ENCODE results near the gene ZNF366. TPM values are rescaled to one million over a fixed set of nuclear protein-coding genes. Genes with fewer than 3 reads are reported as not detected.

ZNF366 gene
- total RNA-seq, 4 donors from 2014 or later: 1.3 to 14.7 (median 3.0) TPM

DNA sequence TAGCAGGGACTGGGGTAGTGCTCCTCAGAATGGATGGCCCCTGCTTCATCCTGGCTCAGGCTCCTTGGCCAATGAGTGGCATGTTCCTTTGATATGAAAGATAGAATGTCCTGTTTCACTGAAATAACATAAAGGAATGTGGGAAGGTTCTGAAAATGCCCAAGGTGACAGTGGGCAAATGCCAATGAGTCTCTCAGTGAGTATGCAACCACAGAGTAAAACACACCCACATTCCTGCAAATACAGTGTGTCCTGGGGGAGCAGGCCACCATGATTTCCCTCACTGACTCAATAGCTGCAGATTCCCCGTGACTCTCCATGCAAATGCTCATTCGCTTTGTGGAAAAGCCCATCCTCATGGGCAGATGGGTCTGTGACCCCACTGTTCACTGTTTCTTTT, 36.4 kb downstream of the ZNF366 start:
- no peak overlapping the region for H3K4me3 ChIP-seq (replicated peaks in 1 of 3)
- no peaks in the 10 kb centered on the region for H3K9me3 ChIP-seq
- WGBS, 2 donors: 91 to 95% methylated on average over 2 of the region's 2 CpGs
- intact Hi-C loops (cut with DNase I): no loop called here
- H3K27me3 ChIP-seq: no peaks in the 10 kb centered on the region
- no peak overlapping the region for H3K27ac ChIP-seq
- DNase-seq: no peak
- no peak for TF ChIP-seq POLR2A (IDR thresholded peaks at IDR 0.05)
- TF ChIP-seq, protein P1, sequence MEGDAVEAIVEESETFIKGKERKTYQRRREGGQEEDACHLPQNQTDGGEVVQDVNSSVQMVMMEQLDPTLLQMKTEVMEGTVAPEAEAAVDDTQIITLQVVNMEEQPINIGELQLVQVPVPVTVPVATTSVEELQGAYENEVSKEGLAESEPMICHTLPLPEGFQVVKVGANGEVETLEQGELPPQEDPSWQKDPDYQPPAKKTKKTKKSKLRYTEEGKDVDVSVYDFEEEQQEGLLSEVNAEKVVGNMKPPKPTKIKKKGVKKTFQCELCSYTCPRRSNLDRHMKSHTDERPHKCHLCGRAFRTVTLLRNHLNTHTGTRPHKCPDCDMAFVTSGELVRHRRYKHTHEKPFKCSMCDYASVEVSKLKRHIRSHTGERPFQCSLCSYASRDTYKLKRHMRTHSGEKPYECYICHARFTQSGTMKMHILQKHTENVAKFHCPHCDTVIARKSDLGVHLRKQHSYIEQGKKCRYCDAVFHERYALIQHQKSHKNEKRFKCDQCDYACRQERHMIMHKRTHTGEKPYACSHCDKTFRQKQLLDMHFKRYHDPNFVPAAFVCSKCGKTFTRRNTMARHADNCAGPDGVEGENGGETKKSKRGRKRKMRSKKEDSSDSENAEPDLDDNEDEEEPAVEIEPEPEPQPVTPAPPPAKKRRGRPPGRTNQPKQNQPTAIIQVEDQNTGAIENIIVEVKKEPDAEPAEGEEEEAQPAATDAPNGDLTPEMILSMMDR (IDR thresholded peaks at IDR 0.05): no peak
- H3K4me1 ChIP-seq: peaks cover 15% of the 10 kb centered on the region in 2 donors
- no peaks in the 10 kb centered on the region for H3K36me3 ChIP-seq

DNA sequence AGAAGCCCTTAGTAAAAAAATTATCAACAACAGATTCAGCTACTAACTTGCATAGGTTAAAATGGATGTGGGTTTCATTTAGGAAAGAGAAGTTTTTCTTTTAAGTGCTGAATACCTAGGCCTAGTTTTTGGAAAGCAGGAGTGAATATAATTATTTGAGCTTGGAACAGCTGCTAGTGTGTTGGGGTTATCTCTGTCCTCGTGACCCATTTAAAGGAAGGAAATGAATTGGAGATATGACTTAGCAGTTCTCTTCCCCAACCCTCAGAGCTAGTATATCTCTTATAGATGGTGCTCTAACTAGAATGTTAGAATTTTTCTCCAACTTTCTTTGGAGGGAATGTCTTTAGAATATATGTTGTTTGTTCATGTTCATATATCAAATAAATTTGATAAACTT, 38.6 kb downstream of the ZNF366 start:
- Histone ChIP-seq H3K27me3 (no peaks in the 10 kb centered on the region), H3K27ac (no peak overlapping the region), H3K4me3 (replicated peaks in 1 of 3) (no peak overlapping the region), H3K9me3 (no peaks in the 10 kb centered on the region), H3K36me3 (no peaks in the 10 kb centered on the region), H3K4me1 (peaks cover 15% of the 10 kb centered on the region in 2 donors)
- no peak for TF ChIP-seq POLR2A (IDR thresholded peaks at IDR 0.05)
- TF ChIP-seq, protein P1 (IDR thresholded peaks at IDR 0.05): no peak
- DNase-seq: no peak
- WGBS, 2 donors: 54 to 77% methylated on average over 1 of the region's 1 CpG
- intact Hi-C loops (cut with DNase I): no loop called here

DNA sequence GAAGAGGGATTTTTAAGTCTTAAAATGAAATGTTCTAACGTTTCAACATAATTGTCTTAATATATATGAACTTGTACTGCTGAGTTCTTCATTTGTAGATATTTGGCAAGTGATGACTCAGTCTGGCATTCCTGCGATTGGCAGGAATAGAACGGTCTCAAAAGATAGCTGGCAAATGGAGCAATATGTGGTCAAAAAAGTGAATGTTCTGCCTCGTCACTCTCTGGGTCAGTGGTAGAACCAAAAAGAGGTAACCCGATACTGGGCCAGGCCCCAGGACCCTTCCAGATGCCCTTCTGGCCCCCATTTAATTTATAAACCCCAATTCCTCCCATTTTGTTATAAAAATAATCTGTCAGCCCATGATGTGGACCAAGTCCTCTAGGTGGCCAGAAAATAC, 39.2 kb downstream of the ZNF366 start:
- DNase-seq: no peak
- H3K4me3 ChIP-seq (replicated peaks in 1 of 3): no peak overlapping the region
- H3K27me3 ChIP-seq: no peaks in the 10 kb centered on the region
- TF ChIP-seq POLR2A (IDR thresholded peaks at IDR 0.05): no peak
- TF ChIP-seq, protein P1 (IDR thresholded peaks at IDR 0.05): no peak
- H3K27ac ChIP-seq: no peak overlapping the region
- peaks cover 13 to 14% of the 10 kb centered on the region in 2 donors for H3K4me1 ChIP-seq
- WGBS, 2 donors: 86 to 89% methylated on average over 5 of the region's 5 CpGs
- intact Hi-C loops (cut with DNase I): no loop called here
- no peaks in the 10 kb centered on the region for H3K9me3 ChIP-seq
- H3K36me3 ChIP-seq: no peaks in the 10 kb centered on the region

DNA sequence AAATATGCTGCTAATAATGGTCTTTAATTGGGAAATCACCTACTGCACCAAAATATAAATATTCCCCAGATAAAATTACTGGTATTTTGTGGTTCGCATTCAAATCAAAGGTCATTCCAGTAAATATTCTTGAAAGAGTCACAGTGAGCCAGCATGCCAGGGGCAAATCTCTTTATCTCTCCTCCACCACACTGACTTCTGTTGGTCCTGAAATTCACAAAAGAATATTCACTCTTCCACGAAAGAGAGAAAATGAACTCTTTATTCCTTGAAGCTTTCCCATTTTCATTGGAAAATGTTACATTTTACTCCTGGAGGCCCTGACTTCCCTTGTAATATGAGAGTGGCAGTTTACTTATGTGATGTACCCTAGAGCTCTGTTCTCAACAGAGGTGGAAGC, 39.7 kb downstream of the ZNF366 start:
- Histone ChIP-seq H3K9me3 (no peaks in the 10 kb centered on the region), H3K36me3 (no peaks in the 10 kb centered on the region), H3K4me1 (peaks cover 8 to 9% of the 10 kb centered on the region in 2 donors), H3K27ac (no peak overlapping the region), H3K4me3 (replicated peaks in 1 of 3) (no peak overlapping the region), H3K27me3 (no peaks in the 10 kb centered on the region)
- TF ChIP-seq, protein P1 (IDR thresholded peaks at IDR 0.05): no peak
- no peak for DNase-seq
- intact Hi-C loops (cut with DNase I): no loop called here
- 89 to 96% methylated on average over 2 of the region's 2 CpGs for WGBS, 2 donors

DNA sequence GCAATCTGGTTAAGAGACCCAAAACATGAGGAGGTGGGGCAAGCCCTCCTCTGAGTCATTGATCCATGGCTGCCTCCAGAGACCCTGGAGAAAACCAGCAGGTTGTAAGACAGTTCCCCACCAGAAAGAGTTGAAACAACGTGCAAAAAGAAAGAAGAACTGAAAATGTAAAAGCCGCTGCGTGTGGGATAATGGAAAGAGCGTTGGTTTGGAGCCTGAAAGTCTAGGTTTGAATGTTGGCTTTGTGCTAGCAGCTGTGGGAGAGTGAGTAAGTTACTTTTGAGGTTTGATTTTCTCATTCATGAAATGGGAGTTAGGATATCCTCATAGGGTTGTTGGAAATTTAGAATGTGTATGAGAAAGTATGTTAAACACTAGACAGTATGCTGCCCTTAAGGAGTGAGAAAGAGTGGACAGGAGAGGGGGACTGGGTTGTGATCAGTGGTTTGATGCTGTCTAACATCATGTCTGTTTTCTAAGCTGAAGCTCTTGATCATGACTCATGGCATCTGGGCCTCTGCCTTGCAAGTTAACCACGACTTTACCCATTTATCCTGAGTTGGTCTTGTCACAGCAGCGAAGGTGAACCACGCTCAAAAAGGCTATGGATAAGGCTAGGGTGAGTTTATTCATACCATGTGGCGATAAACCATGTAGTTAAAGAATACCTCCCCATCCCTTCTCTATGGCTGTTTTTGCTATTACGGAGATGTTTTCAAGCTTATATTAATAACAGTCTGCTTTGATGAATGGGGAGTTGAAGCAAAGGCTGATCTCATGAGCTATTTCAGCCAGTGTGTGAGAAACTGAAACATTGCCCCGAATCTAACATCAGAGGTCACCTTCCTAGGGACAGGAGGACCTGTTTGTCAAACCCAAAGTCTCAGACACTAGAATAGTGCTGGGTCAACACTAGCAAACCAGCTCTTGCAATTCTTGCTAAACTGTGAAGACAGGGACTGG, 41.3 kb downstream of the ZNF366 start:
- no peaks in the 10 kb centered on the region for H3K9me3 ChIP-seq
- H3K27ac ChIP-seq: no peak overlapping the region
- DNase-seq: no peak
- H3K4me3 ChIP-seq (replicated peaks in 1 of 3): no peak overlapping the region
- intact Hi-C loops (cut with DNase I): no loop called here
- no peaks in the 10 kb centered on the region for H3K36me3 ChIP-seq
- no peak for TF ChIP-seq POLR2A (IDR thresholded peaks at IDR 0.05)
- TF ChIP-seq, protein P1 (IDR thresholded peaks at IDR 0.05): no peak
- no peaks in the 10 kb centered on the region for H3K27me3 ChIP-seq
- WGBS, 2 donors: 89 to 90% methylated on average over 10 of the region's 10 CpGs
- H3K4me1 ChIP-seq: no peaks in the 10 kb centered on the region
